ENCODE measurements around the gene KANK4. TPM values are rescaled to one million over a fixed set of nuclear protein-coding genes. Genes with fewer than 3 reads are reported as not detected.
"Not testable (repeated sequence)": the region's sequence is repeated elsewhere in the genome, so short reads cannot be mapped to it uniquely, and the experiment has no call there.

Gene KANK4
- total RNA-seq, 1 donor from 2014 or later, result 16.1 TPM

DNA sequence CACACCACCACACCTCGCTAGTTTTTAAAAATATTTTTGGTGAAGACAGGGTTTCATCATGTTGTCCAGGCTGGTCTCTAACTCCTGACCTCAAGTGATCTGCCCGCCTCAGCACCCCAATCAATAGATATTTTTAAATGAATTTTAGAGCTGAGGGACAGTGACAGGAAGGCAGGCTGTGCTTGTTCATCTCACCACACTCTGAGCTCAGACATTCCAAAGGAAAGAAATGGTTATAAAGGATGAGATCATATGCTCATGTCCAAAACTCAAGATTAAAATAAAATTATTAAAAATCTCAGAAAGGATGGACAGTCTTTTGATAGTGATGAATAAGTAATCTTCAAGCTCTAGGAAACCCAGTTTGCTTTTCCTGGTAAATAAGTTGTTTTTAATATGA lies 83.7 kb downstream of the KANK4 start:
- no peak for DNase-seq

DNA sequence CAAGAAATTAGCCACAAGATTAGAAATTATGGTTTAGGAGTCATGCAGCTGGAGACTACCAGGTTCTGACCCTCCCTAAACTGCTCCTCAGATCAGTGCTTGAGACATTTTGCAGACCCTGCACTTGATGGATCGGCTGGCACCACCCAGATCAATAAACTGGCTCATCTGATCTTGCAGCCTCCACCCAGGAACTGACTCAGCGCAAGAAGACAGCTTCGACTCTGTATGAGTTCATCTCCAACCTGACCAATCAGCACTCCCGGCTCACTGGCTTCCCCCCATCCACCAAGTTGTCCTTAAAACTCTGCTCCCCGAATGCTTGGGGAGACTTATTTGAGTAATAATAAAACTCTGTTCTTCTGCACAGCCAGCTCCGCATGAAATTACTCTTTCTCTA lies 84.5 kb downstream of the KANK4 start:
- no peak for DNase-seq

DNA sequence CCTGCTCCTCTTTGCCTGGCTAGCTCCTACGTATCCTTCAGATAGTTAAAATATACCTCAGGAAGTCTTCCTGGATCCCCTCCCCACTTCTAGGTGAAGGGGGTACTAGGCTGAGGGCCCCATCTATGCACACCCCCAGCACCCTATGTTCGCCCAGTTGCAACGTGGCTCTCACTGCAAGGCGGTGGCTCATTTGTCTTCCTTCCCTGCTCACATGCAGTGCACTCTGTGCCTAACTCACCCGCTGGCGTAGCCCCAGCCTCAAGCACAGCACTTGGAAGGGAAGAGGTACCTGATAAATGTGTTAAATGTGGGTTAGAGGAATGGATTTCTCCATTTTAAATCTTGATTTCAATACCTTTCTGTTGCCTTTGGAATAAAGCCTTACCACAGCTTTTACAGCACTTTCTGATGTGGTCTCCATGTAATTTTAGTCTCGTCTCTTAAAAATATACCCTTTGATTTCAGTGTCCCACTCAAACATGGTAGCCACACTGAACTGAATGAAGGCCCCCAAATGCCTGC lies 85.2 kb downstream of the KANK4 start:
- no peak for DNase-seq

DNA sequence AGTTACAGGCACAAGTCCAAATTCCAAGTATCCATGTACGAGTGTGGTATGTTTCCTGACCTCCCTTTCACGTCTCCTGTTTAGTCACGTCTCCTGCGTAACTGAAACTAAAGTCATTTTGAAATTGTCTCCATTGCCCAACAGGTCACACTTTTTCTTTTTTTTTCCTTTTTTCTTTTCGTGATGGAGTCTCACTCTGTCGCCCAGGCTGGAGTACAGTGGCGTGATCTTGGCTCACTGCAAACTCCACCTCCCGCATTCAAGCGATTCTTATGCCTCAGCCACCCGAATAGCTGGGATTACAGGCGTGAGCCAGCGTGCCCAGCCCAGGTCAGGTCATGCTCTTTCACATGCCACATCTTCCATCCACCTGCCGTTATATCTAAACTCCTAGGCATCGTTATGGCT lies 86.4 kb downstream of the KANK4 start:
- peak; percentile 65 for DNase-seq

DNA sequence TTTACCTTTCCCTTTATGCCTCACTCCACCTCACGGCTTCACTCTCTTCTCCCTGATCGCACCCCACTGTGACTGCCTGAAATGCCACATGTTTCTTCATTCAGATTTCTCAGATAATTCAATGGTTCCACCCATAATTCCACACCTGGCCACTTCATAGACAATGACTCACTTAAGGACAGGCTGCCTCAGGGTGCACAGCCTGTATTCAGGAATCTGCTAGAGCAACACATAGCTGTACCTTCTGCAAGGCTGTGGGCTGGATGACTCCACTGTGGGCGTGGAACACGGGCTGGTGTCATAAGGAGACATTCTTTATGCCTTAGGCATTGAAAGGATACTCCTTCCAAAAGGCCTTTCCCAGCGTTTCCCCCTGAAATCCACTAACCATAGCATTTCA lies 88.5 kb downstream of the KANK4 start:
- DNase-seq, result no peak

DNA sequence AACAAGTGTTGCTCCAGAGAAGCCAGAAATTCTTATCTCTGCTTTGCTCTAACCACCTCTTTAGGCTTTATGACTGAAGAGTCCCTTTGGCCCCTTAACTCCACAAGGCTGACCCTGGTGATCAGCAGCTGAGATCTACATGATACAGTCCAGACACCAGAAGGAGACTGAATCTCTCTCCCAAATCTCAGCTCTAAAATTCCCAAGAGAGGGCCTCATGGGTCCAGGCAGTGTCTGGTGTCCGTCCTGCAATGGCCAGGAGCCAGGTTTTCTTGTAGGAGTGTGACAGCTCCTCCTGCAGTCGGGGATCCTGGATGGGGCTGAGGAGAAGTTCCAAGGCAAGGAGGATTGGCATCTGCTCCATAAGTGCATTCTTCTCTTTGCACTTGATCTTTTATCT lies 89.3 kb downstream of the KANK4 start:
- DNase-seq, result peak; percentile 39

DNA sequence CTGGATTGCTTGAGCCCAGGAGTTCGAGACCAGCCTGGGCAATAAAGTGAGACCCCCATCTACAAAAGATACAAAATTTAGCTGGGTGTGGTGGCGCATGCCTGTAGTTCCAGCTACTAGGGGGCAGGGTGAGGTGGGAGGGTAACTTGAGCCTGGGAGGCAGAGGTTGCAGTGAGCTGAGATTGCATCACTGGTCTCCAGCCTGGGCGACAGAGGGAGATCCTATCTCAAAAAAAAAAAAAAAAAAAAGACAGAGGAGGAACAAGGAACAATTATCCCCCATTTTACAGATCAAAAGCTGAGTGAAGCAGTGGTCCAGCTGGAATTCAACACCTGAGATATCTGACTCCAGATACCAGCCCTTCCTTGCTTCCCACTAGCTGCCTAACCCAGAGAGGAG lies 89.8 kb downstream of the KANK4 start:
- DNase-seq, result no peak

DNA sequence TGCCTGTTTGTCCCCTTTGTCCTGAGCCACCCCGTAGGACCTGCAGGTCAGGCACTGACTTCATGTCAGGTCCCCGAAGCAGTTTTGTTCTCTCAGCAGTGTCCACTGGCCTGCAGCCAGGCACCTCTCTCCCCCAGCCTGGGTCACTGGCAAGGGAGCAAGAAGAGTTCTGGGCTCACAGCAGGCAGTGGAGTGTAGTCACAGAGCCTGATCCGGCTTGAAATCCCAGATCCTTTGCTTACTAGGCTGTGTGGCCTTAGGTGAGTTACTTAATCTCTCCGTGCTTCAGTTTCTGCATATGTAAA lies 90.4 kb downstream of the KANK4 start:
- DNase-seq, result peak; percentile 40

DNA sequence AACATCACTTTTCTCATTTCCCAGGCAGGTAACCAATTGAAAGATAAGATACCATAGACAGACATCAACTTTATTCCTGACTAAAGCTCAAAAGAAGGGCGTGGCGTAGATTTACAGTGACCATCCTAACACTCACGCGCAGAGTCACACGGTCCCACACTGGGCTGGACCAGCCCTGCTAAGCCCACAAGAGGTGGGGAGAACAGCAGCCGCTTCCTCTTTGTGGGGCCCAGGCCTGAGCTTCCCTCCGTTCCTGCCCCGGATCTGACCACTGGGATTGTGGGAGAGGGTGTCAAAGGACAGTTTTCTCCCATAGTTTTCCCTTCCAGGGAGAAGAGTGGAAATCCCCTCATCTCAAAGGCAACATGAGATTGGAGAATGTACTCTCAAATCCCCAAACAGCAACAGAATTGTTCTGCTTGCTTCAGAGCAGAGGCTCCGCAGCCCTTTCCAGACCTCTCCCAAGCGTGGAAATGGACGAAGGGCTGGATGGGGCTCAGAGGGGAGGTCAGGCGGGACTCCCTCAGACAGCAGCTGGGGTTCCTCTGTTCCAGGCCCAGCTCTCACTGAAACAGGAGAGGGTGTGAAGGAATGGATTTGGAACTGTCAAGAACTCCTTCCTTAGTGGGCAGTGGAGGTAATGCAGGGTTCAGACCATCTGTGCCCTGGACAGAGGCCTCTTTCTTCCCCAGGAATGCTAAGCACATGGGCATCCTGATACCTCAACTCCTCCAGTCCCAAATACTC lies 90.9 kb downstream of the KANK4 start:
- peak; percentile 76 for DNase-seq

DNA sequence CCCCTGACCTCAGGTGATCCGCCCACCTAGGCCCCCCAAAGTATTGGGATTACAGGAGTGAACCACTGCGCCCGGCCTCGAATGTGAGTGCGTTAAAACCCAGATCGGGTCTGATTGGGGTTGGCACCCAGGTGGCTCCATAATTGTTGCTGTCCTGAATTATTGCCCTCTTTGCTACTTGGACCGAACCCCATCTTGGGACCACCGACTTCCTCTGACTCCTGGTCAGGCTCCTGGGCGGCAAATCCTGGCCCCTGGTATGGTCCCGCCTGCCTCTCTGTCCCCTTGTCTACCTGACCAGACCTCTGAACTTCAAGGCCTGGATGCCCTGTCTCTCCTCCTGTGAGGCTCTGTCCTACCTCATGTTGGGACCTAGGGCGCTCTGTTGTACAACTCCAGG lies 91.7 kb downstream of the KANK4 start:
- DNase-seq, result no peak

DNA sequence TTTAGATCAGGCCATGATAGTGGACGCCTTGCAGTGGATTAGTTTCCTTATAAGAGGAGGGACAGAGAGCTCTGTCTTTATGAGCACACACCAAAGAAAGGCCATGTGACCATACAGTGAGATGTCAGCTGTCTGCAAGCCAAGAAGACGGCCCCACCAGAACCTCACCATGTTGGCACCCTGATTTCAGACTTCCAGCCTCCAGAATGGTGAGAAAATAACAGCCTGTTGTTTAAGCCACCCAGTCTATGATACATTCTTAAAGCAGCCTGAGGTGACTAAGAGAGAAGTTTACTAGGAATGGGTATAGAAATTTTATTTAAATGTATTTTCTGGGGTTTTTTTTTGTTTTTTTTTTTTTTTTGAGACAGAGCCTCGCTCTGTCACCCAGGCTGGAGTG lies 95.1 kb downstream of the KANK4 start:
- no peak for DNase-seq

DNA sequence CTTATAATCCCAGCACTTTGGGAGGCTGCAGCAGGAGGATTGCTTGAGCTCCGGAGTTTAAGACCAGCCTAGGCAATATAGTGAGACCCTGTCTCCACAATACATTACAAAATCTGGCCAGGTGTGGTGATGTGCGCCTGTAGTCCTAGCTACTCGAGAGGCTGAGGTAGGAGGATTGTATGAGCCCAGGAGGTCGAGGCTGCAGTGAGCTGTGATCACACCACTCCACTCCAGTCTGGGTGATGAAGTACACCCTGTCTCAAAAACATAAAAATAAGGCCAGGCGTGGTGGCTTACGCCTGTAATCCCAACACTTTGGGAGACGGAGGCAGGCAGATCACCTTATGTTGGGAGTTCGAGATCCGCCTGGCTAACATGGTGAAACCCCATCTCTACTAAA lies 96.9 kb downstream of the KANK4 start:
- no peak for DNase-seq

DNA sequence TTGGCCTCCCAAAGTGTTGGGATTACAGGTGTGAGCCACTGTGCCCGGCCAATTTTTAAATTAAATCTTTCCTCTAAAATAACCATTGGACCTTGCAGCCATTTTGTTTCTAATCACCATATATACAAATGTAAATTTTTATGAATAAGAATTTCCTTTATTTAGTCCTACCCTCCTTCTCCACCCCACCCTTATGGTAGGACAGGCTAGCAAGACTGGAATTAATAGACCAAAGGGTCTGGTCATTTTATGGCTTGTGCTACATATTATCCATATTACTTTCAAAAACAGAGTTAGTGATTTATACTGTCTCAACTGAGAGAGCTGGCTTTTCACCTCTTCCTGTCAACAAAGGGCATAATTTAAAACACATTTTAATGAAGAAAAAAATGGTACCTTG lies 98.1 kb downstream of the KANK4 start:
- no peak for DNase-seq

DNA sequence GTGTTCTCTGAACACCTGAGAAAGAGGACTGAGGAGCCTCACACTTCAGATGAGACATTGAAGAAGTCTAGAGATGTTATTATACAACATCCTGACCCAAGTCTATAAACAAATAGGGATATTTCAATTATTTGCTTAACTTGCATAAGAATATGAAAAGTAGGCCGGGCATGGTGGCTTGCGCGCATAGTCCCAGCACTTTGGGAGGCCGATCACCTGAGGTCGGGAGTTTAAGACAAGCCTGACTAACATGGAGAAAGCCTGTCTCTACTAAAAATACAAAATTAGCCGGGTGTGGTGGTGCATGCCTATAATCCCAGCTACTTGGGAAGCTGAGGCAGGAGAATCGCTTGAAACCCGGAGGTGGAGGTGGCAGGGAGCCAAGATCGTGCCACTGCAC lies 98.8 kb downstream of the KANK4 start:
- not testable (repeated sequence) for DNase-seq

DNA sequence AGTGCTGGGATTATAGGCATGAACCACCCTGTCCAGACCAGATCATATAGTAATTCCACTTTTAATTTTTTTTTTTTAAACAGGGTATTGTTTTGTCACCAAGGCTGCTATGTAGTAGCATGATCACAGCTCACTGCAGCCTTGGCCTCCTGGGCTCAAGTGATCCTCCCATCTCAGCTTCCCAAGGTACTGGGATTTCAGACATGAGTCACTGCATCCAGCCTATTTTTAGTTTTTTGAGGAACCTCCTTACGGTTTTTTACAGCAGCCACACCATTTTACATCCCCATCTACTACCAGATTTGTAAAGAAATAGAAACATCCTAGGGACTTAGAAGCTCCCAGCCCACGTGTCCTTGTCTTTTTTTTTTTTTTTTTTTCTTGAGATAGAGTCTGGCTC lies 100.6 kb downstream of the KANK4 start:
- no peak for DNase-seq

DNA sequence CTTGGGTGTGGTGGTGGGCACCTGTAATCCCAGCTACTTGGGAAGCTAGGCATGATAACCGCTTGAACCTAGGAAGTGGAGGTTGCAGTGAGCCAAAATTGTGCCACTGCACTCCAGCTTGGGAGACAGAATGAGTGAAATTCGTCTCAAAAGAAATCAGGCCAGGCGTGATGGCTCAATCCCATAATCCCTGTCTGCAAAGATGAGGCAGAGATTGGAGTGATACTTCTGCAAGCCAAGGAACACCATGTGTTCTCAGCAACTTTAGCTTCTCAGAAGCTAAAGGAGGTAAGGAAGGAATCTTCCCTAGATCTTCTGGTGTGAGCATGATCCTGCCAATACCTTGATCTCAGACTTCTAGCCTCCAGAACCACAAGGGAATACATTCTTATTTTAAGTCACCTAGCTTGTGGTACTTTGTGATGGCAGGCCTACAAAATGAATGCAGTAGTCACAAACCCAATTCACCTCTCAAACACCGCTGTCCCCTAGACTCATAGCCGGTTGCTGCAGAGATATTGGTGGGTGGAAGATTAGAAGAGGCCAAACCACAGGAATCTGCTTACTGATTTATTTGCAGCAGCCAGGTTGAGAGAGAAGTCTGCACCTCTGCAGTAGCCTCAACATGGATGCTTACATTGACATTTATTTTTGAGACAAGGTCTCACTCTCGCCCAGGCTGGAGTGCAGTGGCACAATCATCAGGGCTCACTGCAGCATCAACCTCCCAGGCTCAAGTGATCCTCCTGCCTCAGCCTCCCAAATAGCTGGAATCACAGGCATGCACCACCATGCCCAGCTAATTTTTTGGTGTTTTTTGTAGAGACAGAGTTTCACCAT lies 105.9 kb downstream of the KANK4 start:
- DNase-seq, result no peak

DNA sequence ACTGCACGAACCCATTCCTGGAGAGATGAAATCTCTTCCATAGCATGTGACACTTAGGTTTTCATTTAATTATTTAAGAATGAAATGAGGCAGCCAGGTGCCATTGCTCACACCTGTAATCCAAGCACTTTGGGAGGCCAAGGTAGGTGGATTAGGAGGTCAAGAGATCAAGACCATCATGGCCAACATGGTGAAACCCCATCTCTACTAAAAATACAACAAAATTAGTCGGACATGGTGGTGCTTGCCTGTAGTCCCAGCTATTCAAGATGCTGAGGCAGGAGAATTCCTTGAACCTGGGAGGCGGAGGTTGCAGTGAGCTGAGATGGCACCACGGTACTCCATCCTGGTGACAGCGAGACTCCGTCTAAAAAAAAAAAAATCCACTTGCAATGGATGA lies 106.8 kb downstream of the KANK4 start:
- no peak for DNase-seq

DNA sequence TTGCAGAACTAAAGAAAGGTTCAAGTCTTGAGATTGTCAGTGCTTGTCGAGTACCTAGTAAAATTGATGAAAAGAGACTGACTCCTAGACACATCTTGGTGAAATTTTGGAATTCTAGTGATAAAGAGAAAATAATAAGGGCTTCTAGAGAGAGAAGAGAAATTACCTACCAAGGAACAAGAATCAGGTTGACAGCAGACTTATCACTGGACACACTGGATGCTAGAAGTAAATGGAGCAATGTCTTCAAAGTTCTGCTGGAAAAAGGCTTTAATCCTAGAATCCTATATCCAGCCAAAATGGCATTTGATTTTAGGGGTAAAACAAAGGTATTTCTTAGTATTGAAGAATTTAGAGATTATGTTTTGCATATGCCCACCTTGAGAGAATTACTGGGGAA lies 108.3 kb downstream of the KANK4 start:
- no peak for DNase-seq

DNA sequence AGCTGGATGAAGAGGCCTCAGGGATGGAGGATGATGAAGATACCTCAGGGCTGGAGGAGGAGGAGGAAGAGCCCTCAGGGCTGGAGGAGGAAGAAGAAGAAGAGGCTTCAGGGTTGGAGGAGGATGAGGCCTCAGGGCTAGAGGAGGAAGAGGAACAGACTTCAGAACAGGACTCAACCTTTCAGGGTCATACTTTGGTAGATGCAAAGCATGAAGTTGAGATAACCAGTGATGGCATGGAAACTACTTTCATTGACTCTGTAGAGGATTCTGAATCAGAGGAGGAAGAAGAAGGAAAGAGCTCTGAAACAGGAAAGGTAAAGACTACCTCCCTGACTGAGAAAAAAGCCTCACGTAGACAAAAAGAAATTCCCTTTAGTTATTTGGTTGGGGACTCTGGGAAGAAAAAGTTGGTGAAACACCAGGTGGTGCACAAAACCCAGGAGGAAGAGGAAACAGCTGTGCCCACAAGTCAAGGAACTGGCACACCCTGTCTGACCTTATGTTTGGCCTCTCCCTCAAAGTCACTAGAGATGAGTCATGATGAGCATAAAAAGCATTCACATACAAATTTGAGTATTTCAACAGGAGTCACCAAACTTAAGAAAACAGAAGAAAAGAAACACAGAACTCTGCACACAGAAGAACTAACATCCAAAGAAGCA lies 109.2 kb downstream of the KANK4 start:
- no peak for DNase-seq

DNA sequence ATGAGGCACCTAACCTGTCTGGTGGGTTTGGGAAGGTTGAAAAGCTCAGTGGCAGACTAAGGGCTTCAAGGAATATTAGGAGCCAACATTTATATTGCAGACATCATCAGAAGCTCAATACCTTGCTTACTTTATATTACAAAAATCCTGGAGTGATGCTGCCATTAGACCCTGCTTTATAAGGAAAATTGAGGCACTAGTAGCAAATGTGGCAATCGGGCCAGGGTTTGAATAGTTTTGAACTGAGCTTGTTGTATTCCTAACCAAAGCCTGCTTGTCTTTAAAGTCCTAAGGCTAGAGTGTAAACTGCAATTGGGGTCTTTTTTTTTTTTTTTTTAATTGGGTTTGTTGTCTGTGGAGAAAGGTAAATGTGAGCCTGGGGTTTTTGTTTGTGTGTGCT lies 110.3 kb downstream of the KANK4 start:
- no peak for DNase-seq

DNA sequence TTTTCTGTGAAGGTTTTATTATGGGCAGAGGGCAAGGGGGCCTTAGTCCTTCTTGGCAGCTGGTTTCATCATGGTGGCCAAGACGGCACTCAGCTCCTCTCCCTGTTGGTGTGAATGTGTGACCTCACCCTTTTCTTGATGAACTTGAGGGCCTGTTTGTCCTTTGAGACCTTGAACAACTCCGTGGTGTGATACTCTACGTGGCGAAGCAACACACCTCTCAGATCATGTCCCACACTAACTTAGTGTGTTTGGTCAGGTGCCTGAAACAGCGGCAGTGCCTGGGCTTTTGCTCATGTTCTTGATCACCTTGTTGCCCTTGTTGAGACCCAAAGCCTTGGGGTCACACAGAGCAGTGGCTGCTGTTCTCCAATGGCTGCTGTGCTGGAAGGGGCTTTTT lies 111.1 kb downstream of the KANK4 start:
- DNase-seq, result no peak

DNA sequence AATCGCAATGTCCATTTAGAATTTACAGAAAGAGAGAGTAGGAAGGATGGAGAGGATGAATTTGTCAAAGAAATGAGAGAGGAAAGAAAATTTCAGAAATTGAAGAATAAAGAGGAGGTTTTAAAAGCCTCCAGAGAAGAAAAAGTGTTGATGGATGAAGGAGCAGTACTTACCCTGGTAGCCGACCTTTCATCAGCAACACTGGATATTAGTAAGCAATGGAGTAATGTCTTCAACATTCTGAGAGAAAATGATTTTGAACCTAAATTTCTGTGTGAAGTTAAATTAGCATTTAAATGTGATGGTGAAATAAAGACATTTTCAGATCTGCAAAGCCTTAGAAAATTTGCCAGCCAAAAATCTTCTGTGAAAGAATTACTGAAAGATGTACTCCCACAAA lies 112.0 kb downstream of the KANK4 start:
- no peak for DNase-seq

DNA sequence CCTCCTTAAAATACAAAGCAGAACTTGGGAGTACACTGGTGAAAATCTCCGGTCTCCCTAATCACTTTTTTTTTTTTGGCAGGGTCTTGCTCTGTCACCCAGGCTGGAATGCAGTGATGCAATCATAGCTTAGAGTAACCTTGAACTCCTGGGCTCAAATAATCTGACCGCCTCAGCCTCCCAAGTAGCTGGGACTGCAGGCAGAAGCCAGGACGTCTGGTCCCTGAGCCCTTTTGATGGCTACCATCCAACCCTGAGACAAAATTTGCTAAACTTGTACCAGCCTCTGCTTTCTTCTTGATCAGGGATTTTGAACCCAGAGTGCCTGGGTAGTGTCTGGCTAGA lies 120.5 kb downstream of the KANK4 start:
- no peak for DNase-seq
